HG03064 (cell line): ENCODE data around the gene SHANK3.

Experiments
- ATAC-seq: cut with Tn5 transposase; IDR thresholded peaks from one replicate; pipeline ENCODE4 v1.9.1; 2021; ENCODE audit warnings: low read depth; ENCODE audit not compliant: unreplicated experiment

Gene SHANK3

GRCh38 chr22:50697667-50698506 is 25.3 kb downstream of the SHANK3 start:
- no peak for ATAC-seq

GRCh38 chr22:50698546-50698945 is 25.9 kb downstream of the SHANK3 start:
- ATAC-seq, result no peak

GRCh38 chr22:50699001-50699755 is 26.6 kb downstream of the SHANK3 start:
- no peak for ATAC-seq

GRCh38 chr22:50699756-50700386 is 27.2 kb downstream of the SHANK3 start:
- no peak for ATAC-seq

GRCh38 chr22:50700387-50701075 is 27.9 kb downstream of the SHANK3 start:
- no peak for ATAC-seq

- no peak for ATAC-seq
Measured at GRCh38 chr22:50701076-50701419, 28.4 kb downstream of the SHANK3 start.

- no peak for ATAC-seq
Measured at GRCh38 chr22:50701428-50702154, 29.0 kb downstream of the SHANK3 start.

GRCh38 chr22:50702261-50702671 is 29.6 kb downstream of the SHANK3 start:
- ATAC-seq, result no peak

GRCh38 chr22:50702821-50703725 is 30.4 kb downstream of the SHANK3 start:
- ATAC-seq, result no peak

- ATAC-seq, result no peak
Measured at GRCh38 chr22:50703726-50704509, 31.3 kb downstream of the SHANK3 start.

GRCh38 chr22:50704510-50705218 is 32.0 kb downstream of the SHANK3 start:
- no peak for ATAC-seq

GRCh38 chr22:50705219-50705691 is 32.6 kb downstream of the SHANK3 start:
- ATAC-seq, result no peak

- no peak for ATAC-seq
Measured at GRCh38 chr22:50705851-50706351, 33.3 kb downstream of the SHANK3 start.

- ATAC-seq, result no peak
Measured at GRCh38 chr22:50706481-50707125, 34.0 kb downstream of the SHANK3 start.

GRCh38 chr22:50708474-50708873 is 35.9 kb downstream of the SHANK3 start:
- no peak for ATAC-seq

- ATAC-seq, result no peak
Measured at GRCh38 chr22:50708996-50709395, 36.4 kb downstream of the SHANK3 start.

- no peak for ATAC-seq
Measured at GRCh38 chr22:50710221-50710620, 37.6 kb downstream of the SHANK3 start.
